NCI-H2171 treated with DMSO at 0.1 percent for 48 hours (cell line): Measurements from ENCODE around the gene LANCL2.

Experiments
- DNase-seq: peaks from one replicate; lab custom pipeline; 2025; lab: John Stamatoyannopoulos, UW

The LANCL2 gene

GRCh38 chr7:55438085-55438756 is 73.1 kb downstream of the LANCL2 start:
- no peak for DNase-seq

- DNase-seq: peak; percentile 29
Observed at GRCh38 chr7:55438757-55439525, 73.8 kb downstream of the LANCL2 start.

GRCh38 chr7:55439627-55440026 is 74.5 kb downstream of the LANCL2 start:
- DNase-seq: peak; percentile 15

GRCh38 chr7:55440040-55440690 is 75.0 kb downstream of the LANCL2 start:
- no peak for DNase-seq

GRCh38 chr7:55441002-55441401 is 75.9 kb downstream of the LANCL2 start:
- DNase-seq: no peak

GRCh38 chr7:55441774-55442522 is 76.8 kb downstream of the LANCL2 start:
- DNase-seq: no peak

GRCh38 chr7:55444786-55445185 is 79.6 kb downstream of the LANCL2 start:
- no peak for DNase-seq

GRCh38 chr7:55448526-55448925 is 83.4 kb downstream of the LANCL2 start:
- DNase-seq: no peak

- no peak for DNase-seq
Observed at GRCh38 chr7:55449205-55449991, 84.3 kb downstream of the LANCL2 start.

- no peak for DNase-seq
Observed at GRCh38 chr7:55449992-55450535, 84.9 kb downstream of the LANCL2 start.

- no peak for DNase-seq
Observed at GRCh38 chr7:55452971-55453370, 87.8 kb downstream of the LANCL2 start.

GRCh38 chr7:55457801-55458200 is 92.7 kb downstream of the LANCL2 start:
- DNase-seq: no peak

GRCh38 chr7:55458351-55458750 is 93.2 kb downstream of the LANCL2 start:
- no peak for DNase-seq

GRCh38 chr7:55463686-55464262 is 98.6 kb downstream of the LANCL2 start:
- DNase-seq: no peak

GRCh38 chr7:55464422-55464821 is 99.3 kb downstream of the LANCL2 start:
- DNase-seq: no peak

- DNase-seq: no peak
Observed at GRCh38 chr7:55465691-55466090, 100.6 kb downstream of the LANCL2 start.

- no peak for DNase-seq
Observed at GRCh38 chr7:55467047-55467593, 102.0 kb downstream of the LANCL2 start.

- DNase-seq: no peak
Observed at GRCh38 chr7:55468495-55468894, 103.4 kb downstream of the LANCL2 start.

- no peak for DNase-seq
Observed at GRCh38 chr7:55469271-55469681, 104.1 kb downstream of the LANCL2 start.

- no peak for DNase-seq
Observed at GRCh38 chr7:55469721-55470120, 104.6 kb downstream of the LANCL2 start.

GRCh38 chr7:55470261-55470660 is 105.1 kb downstream of the LANCL2 start:
- no peak for DNase-seq
